ENCODE data around the gene MORN3.
"Not testable (repeated sequence)": the region's sequence is repeated elsewhere in the genome, so short reads cannot be mapped to it uniquely, and the experiment has no call there.

MORN3 gene

GRCh38 chr12:121709478-121709961, 40.1 kb upstream of the MORN3 start:
- Histone ChIP-seq H3K4me2 (ENCODE audit: low read depth, low read length) (no peak overlapping the region), H2AFZ (ENCODE audit: low read length) (no peak overlapping the region), H3F3A (ENCODE audit: insufficient read depth, low read length) (no peaks in the 10 kb centered on the region), H3K4me1 (ENCODE audit: low read length) (peaks cover 3% of the 10 kb centered on the region; the same call in 1 of the 2 replicates), H3K4me3 (ENCODE audit: low read length) (no peak overlapping the region), H3K9ac (ENCODE audit: low read length) (no peak overlapping the region), H3K36me3 (replicated peaks; ENCODE audit: insufficient read depth, low read length) (no peaks in the 10 kb centered on the region), H3K27ac (ENCODE audit: low read length) (no peak overlapping the region), H3K9me3 (replicated peaks; ENCODE audit: insufficient read depth, low read length) (no peaks in the 10 kb centered on the region), H4K20me1 (ENCODE audit: insufficient read depth, low read length) (no peaks in the 10 kb centered on the region), H3K79me2 (ENCODE audit: low read length) (peaks cover 8% of the 10 kb centered on the region), H3K27me3 (replicated peaks; ENCODE audit: insufficient read depth, low read length) (no peaks in the 10 kb centered on the region), H3K9me2 (replicated peaks; ENCODE audit: insufficient read depth, low read length) (no peaks in the 10 kb centered on the region)
- no peak for DNase-seq
- TF ChIP-seq CTCF (IDR thresholded peaks at IDR 0.05; ENCODE audit: low read length) (no peak), EZH2phosphoT487 (IDR thresholded peaks at IDR 0.05; ENCODE audit: low read length) (no peak), EZH2 (optimal IDR thresholded peaks at IDR 0.05; ENCODE audit: low read depth, low read length) (no peak)

DNA sequence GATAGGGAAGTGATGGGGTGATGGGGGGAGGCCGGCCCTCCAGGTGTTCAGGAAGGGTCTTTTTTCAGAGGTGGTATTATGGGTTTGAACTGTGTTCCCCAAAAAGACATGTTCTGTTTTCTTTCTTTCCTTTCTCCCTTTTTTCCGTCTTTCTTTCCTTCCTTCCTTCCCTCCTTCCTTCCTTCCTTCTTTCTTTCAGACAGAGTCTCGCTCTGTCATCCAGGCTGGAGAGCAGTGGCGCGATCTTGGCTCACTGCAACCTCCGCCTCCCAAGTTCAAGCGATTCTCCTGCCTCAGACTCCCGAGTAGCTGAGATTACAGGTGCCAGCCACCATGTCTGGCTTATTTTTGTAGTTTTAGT, 39.6 kb upstream of the MORN3 start:
- not testable (repeated sequence) for H3K27me3 ChIP-seq (replicated peaks; ENCODE audit: insufficient read depth, low read length)

DNA sequence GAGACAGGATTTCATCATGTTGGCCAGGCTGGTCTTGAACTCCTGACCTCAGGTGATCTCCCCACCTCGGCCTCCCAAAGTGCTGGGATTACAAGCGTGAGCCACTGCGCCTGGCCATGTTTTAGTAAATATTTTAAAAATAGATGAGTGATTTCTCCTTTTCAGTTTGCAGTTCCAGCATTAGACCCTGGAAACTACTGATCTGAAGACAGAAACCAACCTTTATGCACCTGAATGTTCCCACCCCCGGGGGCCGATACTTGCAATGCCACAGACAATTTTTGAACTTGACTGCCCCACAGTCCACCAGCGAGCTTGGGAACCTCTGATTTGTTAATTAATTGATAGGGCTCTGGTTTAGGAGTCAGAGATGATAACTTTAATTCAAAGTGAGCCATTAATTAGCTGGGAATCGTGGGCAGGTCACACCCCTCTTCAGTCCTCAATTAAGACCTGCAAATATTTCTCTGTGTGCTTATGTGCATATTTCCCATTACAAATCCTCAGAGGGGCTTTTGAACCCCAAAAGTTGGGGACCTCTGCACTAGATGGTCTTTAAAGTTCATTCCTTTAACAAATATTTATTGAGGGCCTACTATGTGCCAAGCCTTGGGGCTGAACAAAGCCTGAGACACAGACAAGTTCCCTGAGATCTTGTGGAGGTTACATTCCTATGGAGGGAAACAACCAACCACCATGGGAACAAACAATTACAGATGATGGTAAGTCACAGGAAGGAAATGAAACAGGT, 39.0 kb upstream of the MORN3 start:
- TF ChIP-seq CTCF (IDR thresholded peaks at IDR 0.05; ENCODE audit: low read length) (no peak), EZH2 (optimal IDR thresholded peaks at IDR 0.05; ENCODE audit: low read depth, low read length) (no peak), EZH2phosphoT487 (IDR thresholded peaks at IDR 0.05; ENCODE audit: low read length) (no peak)
- Histone ChIP-seq H3K4me2 (ENCODE audit: low read depth, low read length) (no peak overlapping the region), H3K4me3 (ENCODE audit: low read length) (no peak overlapping the region)

More for the DNA sequence above, 39.6 kb upstream of the MORN3 start:
- not testable (repeated sequence) for H2AFZ ChIP-seq (ENCODE audit: low read length); H3K4me3 ChIP-seq (ENCODE audit: low read length); H3K4me1 ChIP-seq (ENCODE audit: low read length); H3K4me2 ChIP-seq (ENCODE audit: low read depth, low read length); H3K79me2 ChIP-seq (ENCODE audit: low read length); H4K20me1 ChIP-seq (ENCODE audit: insufficient read depth, low read length); H3K9me2 ChIP-seq (replicated peaks; ENCODE audit: insufficient read depth, low read length); H3K27ac ChIP-seq (ENCODE audit: low read length); H3F3A ChIP-seq (ENCODE audit: insufficient read depth, low read length); H3K9me3 ChIP-seq (replicated peaks; ENCODE audit: insufficient read depth, low read length); H3K36me3 ChIP-seq (replicated peaks; ENCODE audit: insufficient read depth, low read length); H3K9ac ChIP-seq (ENCODE audit: low read length); DNase-seq

GRCh38 chr12:121705514-121705913, 36.1 kb upstream of the MORN3 start:
- Histone ChIP-seq H4K20me1 (ENCODE audit: insufficient read depth, low read length) (no peaks in the 10 kb centered on the region), H3K9me2 (replicated peaks; ENCODE audit: insufficient read depth, low read length) (no peaks in the 10 kb centered on the region), H3K4me2 (ENCODE audit: low read depth, low read length) (no peak overlapping the region), H2AFZ (ENCODE audit: low read length) (no peak overlapping the region), H3K4me1 (ENCODE audit: low read length) (peaks cover 3% of the 10 kb centered on the region; the same call in 1 of the 2 replicates), H3K9me3 (replicated peaks; ENCODE audit: insufficient read depth, low read length) (no peaks in the 10 kb centered on the region), H3K4me3 (ENCODE audit: low read length) (no peak overlapping the region), H3F3A (ENCODE audit: insufficient read depth, low read length) (no peaks in the 10 kb centered on the region), H3K79me2 (ENCODE audit: low read length) (no peaks in the 10 kb centered on the region), H3K9ac (ENCODE audit: low read length) (no peak overlapping the region), H3K27me3 (replicated peaks; ENCODE audit: insufficient read depth, low read length) (no peaks in the 10 kb centered on the region), H3K36me3 (replicated peaks; ENCODE audit: insufficient read depth, low read length) (no peaks in the 10 kb centered on the region), H3K27ac (ENCODE audit: low read length) (no peak overlapping the region)
- TF ChIP-seq CTCF (IDR thresholded peaks at IDR 0.05; ENCODE audit: low read length) (no peak), EZH2 (optimal IDR thresholded peaks at IDR 0.05; ENCODE audit: low read depth, low read length) (no peak), EZH2phosphoT487 (IDR thresholded peaks at IDR 0.05; ENCODE audit: low read length) (no peak)
- no peak for DNase-seq

More for the DNA sequence above, 39.0 kb upstream of the MORN3 start:
- peaks cover 3% of the 10 kb centered on the region; the same call in 1 of the 2 replicates for H3K4me1 ChIP-seq (ENCODE audit: low read length)
- no peaks in the 10 kb centered on the region for H3K9me2 ChIP-seq (replicated peaks; ENCODE audit: insufficient read depth, low read length)
- H3K9me3 ChIP-seq (replicated peaks; ENCODE audit: insufficient read depth, low read length) = no peaks in the 10 kb centered on the region
- no peak overlapping the region for H2AFZ ChIP-seq (ENCODE audit: low read length)
- no peaks in the 10 kb centered on the region for H3F3A ChIP-seq (ENCODE audit: insufficient read depth, low read length)
- no peak overlapping the region for H3K9ac ChIP-seq (ENCODE audit: low read length)
- no peak for DNase-seq
- no peak overlapping the region for H3K27ac ChIP-seq (ENCODE audit: low read length)
- no peaks in the 10 kb centered on the region for H4K20me1 ChIP-seq (ENCODE audit: insufficient read depth, low read length)
- H3K36me3 ChIP-seq (replicated peaks; ENCODE audit: insufficient read depth, low read length) = no peaks in the 10 kb centered on the region
- no peaks in the 10 kb centered on the region for H3K27me3 ChIP-seq (replicated peaks; ENCODE audit: insufficient read depth, low read length)
- H3K79me2 ChIP-seq (ENCODE audit: low read length) = peaks cover 7% of the 10 kb centered on the region
